ENCODE data around the gene ATF4.

DNA sequence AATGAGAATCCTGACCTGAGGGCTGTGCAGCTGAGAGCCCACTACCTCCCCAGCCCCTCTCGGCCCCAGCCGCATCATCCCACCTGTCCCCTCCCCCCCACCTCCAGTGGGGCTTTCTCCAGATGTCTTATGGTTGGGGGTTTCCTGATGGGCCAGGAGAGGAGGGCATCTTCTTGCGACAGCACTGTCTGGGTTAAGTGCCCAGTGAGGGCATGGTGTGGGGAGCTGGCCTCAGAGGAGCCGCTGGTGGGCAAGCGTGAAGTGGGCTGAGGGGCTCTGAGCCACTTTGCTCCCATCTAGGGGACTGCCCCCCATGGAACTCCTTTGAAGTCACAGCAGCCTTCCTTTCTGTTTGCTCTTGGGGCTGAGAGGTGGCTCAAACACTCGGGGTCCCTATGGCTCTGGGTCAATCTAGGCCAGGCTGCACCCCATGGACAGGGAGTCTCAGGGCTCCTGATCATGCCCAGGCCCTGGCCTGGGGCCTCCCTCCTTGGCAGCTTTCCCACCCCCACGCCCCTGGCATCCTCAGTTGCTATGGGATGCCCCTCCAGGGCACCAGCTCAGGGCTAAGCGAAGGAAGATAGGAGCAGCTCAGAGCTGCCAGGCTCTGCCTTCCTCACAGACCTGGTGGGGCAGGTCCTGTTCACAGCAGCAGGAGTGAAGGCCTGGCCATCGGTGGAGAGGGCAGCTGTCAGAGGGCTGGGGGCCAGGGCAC lies 29.2 kb upstream of the ATF4 start:
- TF ChIP-seq, protein P1, sequence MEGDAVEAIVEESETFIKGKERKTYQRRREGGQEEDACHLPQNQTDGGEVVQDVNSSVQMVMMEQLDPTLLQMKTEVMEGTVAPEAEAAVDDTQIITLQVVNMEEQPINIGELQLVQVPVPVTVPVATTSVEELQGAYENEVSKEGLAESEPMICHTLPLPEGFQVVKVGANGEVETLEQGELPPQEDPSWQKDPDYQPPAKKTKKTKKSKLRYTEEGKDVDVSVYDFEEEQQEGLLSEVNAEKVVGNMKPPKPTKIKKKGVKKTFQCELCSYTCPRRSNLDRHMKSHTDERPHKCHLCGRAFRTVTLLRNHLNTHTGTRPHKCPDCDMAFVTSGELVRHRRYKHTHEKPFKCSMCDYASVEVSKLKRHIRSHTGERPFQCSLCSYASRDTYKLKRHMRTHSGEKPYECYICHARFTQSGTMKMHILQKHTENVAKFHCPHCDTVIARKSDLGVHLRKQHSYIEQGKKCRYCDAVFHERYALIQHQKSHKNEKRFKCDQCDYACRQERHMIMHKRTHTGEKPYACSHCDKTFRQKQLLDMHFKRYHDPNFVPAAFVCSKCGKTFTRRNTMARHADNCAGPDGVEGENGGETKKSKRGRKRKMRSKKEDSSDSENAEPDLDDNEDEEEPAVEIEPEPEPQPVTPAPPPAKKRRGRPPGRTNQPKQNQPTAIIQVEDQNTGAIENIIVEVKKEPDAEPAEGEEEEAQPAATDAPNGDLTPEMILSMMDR (conservative IDR thresholded peaks at IDR 0.05) = no peak
- no peak for TF ChIP-seq ZFX (IDR thresholded peaks at IDR 0.05)
